Measurements from ENCODE around the gene UTF1.

The UTF1 gene

GRCh38 chr10:133213641-133214467 lies 16.2 kb upstream of the UTF1 start:
- no peak for TF ChIP-seq CTCF (IDR thresholded peaks at IDR 0.05; ENCODE audit: insufficient read depth, low read depth, low read length, missing control alignments)
- DNase-seq (ENCODE audit: low read depth), result no peak
- no peak overlapping the region for H3K4me3 ChIP-seq (ENCODE audit: low read depth, low read length)

- TF ChIP-seq CTCF (IDR thresholded peaks at IDR 0.05; ENCODE audit: insufficient read depth, low read depth, low read length, missing control alignments), result no peak
- no peak for DNase-seq (ENCODE audit: low read depth)
- H3K4me3 ChIP-seq (ENCODE audit: low read depth, low read length), result no peak overlapping the region
These were observed 15.3 kb upstream of the UTF1 start for GRCh38 chr10:133214468-133215410.

- TF ChIP-seq CTCF (IDR thresholded peaks at IDR 0.05; ENCODE audit: insufficient read depth, low read depth, low read length, missing control alignments), result no peak
- no peak for DNase-seq (ENCODE audit: low read depth)
- H3K4me3 ChIP-seq (ENCODE audit: low read depth, low read length), result no peak overlapping the region
These were observed 14.4 kb upstream of the UTF1 start for GRCh38 chr10:133215586-133215985.

DNA sequence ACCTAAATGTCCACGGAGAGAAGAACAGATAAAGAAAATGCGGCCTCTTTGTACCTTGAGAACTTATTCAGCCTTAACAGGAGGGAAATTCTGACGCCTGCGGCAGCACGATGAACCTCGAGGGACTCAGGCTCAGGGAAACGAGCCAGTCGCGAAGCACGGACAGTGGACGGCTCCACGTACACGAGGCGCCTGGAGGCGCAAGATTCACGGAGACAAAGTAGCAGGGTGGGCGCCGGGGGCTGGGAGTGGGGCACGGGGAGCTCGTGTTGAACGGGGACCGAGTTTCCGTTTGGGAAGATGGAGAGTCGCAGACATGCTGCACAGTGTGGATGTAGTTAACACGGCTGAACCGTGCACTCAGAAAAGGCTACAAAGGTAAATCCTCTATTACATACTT lies 13.2 kb upstream of the UTF1 start:
- no peak for TF ChIP-seq CTCF (IDR thresholded peaks at IDR 0.05; ENCODE audit: insufficient read depth, low read depth, low read length, missing control alignments)
- no peak overlapping the region for H3K4me3 ChIP-seq (ENCODE audit: low read depth, low read length)
- DNase-seq (ENCODE audit: low read depth), result no peak

DNA sequence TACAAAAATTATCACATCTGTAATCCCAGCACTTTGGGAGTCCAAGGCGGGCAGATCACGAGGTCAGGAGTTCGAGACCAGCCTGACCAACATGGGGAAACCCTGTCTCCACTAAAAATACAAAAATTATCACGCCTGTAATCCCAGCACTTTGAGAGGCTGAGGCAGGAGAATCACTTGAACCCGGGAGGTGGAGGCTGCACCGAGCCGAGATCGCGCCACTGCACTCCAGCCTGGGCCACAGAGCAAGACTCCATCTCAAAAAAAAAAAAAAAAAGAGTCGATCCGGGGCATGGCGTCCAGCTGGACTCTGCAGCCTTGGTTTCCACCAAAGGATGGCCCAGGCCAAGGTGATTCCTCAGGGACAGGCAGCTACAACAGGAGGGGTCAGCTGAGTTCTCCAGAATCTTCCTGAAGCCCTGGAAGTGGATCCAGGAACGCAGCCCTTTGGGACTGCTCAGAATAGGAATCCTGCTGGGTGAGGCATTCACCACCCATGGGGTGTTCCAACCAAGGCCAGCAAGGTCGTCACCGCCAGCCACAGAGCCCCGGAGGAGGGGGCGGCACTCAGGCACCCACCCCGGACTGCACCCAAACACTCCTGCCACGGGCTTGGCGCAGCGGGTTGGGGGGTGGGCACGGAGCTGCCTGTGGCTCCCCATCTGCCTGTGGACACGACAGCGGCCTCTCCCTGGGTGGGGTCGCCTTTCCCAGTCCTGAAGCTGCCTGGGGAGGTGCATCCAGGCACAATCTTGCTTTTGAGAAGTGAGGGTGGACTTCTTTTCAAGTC lies 12.0 kb upstream of the UTF1 start:
- no peak for TF ChIP-seq CTCF (IDR thresholded peaks at IDR 0.05; ENCODE audit: insufficient read depth, low read depth, low read length, missing control alignments)
- no peak for DNase-seq (ENCODE audit: low read depth)
- no peak overlapping the region for H3K4me3 ChIP-seq (ENCODE audit: low read depth, low read length)

GRCh38 chr10:133218891-133219290 lies 11.1 kb upstream of the UTF1 start:
- no peak for DNase-seq (ENCODE audit: low read depth)
- no peak overlapping the region for H3K4me3 ChIP-seq (ENCODE audit: low read depth, low read length)
- no peak for TF ChIP-seq CTCF (IDR thresholded peaks at IDR 0.05; ENCODE audit: insufficient read depth, low read depth, low read length, missing control alignments)
